Skeletal muscle tissue (tissue), 4 donors: ENCODE measurements around the gene KRT5. TPM values are rescaled to one million over a fixed set of nuclear protein-coding genes. Genes with fewer than 3 reads are reported as not detected.

Experiments used
- H3K27ac ChIP-seq: one replicate; pipeline ENCODE4 v1.7.0; 2013; ENCODE audit warnings: mild to moderate bottlenecking, low read depth, low read length, inconsistent platforms
- H3K27me3 ChIP-seq, 3 donors: one replicate each; pipeline ENCODE4 v1.7.0; 2013; ENCODE audit warnings: low read length in 3 of 3; ENCODE audit not compliant: control insufficient read depth in 3 of 3, insufficient read depth in 3 of 3
- H3K36me3 ChIP-seq, 3 donors: one replicate each; pipeline ENCODE4 v1.7.0; 2013; ENCODE audit warnings: low read length in 3 of 3; ENCODE audit not compliant: control insufficient read depth in 3 of 3, insufficient read depth in 3 of 3
- H3K4me1 ChIP-seq, 3 donors: one replicate each; pipeline ENCODE4 v1.7.0; 2013; ENCODE audit warnings: low read length in 3 of 3, mild to moderate bottlenecking in 3 of 3; ENCODE audit not compliant: control insufficient read depth in 3 of 3, insufficient read depth in 3 of 3
- H3K4me3 ChIP-seq, 3 donors: one replicate each; pipeline ENCODE4 v1.7.0; 2013; ENCODE audit warnings: low read length in 3 of 3
- H3K9ac ChIP-seq, 3 donors: one replicate each; pipeline ENCODE4 v1.7.0; 2013; ENCODE audit warnings: low read length in 3 of 3, mild to moderate bottlenecking in 3 of 3, moderate library complexity in 2 of 3, low read depth in 1 of 3
- H3K9me3 ChIP-seq, 3 donors: one replicate each; pipeline ENCODE4 v1.7.0; 2013; ENCODE audit warnings: low read length in 3 of 3; ENCODE audit not compliant: control insufficient read depth in 3 of 3
- total RNA-seq: library from RNA; depleted of rRNA; stranded (reverse); fragments of >200 nt; gene quantifications from one replicate; pipeline ENCODE4 v1.2.3, GENCODE V29; 2014
- donor health status: Osteomylitis.

Gene KRT5
- total RNA-seq, 1 donor from 2014 or later, result 1.6 TPM

DNA sequence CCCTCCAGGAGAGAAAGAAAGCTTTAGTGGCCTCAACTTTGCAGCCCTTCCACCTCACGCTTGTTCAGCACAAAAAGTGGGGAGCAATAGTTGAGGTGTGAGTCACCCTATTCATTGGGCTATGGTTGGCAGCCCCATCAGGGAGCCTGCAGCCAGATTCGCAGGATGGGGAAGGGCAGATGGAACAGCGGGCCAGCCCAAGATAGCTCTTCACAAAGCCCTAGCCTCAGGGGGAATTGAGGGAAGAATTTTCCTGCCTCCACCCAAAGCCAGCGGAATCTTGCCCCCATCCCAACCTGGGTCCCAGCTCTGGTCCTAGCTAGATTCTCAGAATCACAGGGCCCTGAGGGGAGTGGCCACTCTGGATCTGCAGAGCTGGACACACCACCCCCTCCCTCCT is 3.6 kb upstream of the KRT5 start:
- peaks cover 0 to 4% (median 2%) of the 10 kb centered on the region in 3 donors for H3K4me1 ChIP-seq
- H3K27ac ChIP-seq, result no peak overlapping the region
- H3K9ac ChIP-seq, result no peak overlapping the region
- H3K27me3 ChIP-seq, result peaks cover 3 to 16% (median 5%) of the 10 kb centered on the region in 3 donors
- H3K9me3 ChIP-seq, result no peaks in the 10 kb centered on the region
- H3K36me3 ChIP-seq, result no peaks in the 10 kb centered on the region
- H3K4me3 ChIP-seq, result no peak overlapping the region

DNA sequence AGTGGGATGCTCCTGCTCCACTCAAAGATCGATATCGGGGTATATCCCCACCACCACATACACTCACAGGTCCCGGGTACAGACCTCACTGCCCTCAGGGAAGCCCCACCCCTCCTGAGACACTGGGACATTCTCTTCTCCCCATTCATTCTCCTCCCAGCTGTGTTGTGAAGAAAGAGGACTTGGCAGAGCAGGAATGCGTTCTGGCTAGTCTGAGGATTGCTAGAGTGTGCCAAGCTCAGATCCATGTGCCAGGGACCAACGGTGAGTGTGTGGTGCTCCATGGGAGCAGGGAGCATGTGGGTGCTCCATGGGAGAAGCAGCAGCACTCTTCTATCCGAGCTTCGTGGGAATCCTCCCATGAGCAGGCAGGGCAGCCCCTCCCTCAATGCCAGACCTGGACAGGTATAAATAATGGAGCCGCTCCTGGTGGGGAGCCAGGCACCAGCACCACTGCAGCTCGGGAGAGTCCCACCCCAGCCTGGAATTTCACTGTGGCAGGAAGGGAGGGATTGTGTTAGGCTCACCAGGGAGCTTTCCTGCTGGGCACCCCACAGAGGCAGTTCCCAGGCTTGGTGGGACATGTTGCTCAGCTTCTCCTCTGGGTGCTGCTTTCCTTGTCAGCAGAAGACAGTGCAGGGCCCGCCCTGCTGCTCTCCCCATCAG is 2.3 kb upstream of the KRT5 start:
- Histone ChIP-seq H3K9ac (no peak overlapping the region), H3K4me1 (peaks cover 0 to 4% (median 2%) of the 10 kb centered on the region in 3 donors)

DNA sequence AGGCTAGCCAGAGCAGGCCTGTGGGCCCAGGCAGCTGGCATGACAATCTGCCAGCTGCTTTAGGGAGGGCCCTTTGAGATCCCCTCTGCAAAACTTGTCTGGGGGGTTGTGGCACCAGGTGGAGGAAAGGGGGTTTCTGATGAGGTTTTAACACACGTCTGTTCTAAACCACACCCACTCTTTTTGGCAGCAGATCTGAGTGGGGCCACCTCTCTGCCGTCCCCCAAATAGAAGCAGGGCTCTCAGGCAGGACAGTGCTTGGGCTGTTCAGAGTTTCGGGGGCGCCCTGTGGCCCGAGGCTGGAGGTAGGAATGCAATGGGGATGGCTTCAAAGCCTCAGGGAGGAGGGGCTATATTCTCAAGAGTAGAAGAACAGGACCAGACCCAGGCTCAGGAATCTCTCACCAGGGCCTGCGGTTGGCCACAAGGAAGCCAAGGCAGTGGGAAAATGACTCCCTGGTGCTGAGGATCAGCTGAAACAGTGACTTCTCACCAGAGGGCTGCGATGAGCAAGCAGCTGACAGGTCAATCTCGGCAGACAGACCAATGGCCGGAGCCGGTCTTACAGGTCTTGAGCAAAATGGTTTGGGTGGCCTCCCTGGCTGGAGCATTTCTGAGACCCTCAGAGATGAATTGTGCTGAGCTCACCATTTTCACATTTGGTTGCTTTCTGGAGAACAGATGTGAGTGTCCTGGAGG is 1.5 kb upstream of the KRT5 start:
- Histone ChIP-seq H3K9me3 (no peaks in the 10 kb centered on the region), H3K4me3 (no peak overlapping the region), H3K27me3 (peaks cover 3 to 14% (median 9%) of the 10 kb centered on the region in 3 donors), H3K4me1 (peaks cover 0 to 4% (median 2%) of the 10 kb centered on the region in 3 donors), H3K27ac (no peak overlapping the region), H3K9ac (no peak overlapping the region), H3K36me3 (no peaks in the 10 kb centered on the region)

More for the DNA sequence above, 2.3 kb upstream of the KRT5 start:
- Histone ChIP-seq H3K9me3 (no peaks in the 10 kb centered on the region), H3K36me3 (no peaks in the 10 kb centered on the region), H3K27ac (no peak overlapping the region), H3K27me3 (peaks cover 3 to 13% (median 7%) of the 10 kb centered on the region in 3 donors), H3K4me3 (no peak overlapping the region)

DNA sequence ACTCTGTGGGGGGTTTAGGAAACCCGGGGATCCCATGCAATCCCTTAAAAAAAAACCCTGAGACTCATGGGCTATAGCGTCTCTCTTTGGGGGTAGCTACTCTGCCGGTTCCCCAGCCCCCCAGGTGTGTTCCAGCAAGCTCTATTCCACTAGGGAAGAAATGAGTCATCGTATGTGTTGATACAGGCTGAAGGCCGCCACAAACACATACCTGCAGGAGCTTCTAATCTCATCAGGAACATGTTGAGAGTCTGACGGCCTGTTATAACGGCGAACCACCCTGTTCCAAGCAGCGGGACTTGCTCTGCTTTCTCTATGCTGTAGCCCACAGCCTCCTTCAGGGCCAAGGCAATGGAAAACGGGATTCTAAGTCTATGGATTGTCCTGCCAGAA is 977 bp upstream of the KRT5 start:
- no peak overlapping the region for H3K27ac ChIP-seq
- no peak overlapping the region for H3K4me3 ChIP-seq
- H3K27me3 ChIP-seq, result peaks cover 3 to 14% (median 8%) of the 10 kb centered on the region in 3 donors
- H3K9me3 ChIP-seq, result no peaks in the 10 kb centered on the region
- peaks cover 0 to 4% (median 2%) of the 10 kb centered on the region in 3 donors for H3K4me1 ChIP-seq
- no peaks in the 10 kb centered on the region for H3K36me3 ChIP-seq
- no peak overlapping the region for H3K9ac ChIP-seq

DNA sequence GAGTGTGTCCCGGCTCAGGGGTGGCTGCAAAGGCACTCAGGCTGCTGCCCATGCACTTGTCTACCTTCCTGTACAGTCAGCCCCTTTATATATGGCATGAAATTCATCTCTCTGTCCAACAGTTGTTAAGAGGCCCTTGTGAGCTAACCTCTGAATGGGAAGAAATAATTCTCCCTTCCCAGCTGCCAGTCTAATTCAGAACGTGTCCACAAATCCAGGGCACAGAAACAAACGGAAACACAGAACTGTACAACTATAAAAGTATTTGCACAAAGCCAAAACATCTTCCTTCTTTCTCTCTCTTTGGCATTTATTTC is 849 bp downstream of the KRT5 start:
- Histone ChIP-seq H3K27me3 (peaks cover 5 to 8% (median 5%) of the 10 kb centered on the region in 3 donors), H3K36me3 (no peaks in the 10 kb centered on the region), H3K4me3 (no peak overlapping the region), H3K9ac (no peak overlapping the region), H3K27ac (no peak overlapping the region), H3K9me3 (no peaks in the 10 kb centered on the region), H3K4me1 (peaks cover 0 to 4% (median 2%) of the 10 kb centered on the region in 3 donors)

DNA sequence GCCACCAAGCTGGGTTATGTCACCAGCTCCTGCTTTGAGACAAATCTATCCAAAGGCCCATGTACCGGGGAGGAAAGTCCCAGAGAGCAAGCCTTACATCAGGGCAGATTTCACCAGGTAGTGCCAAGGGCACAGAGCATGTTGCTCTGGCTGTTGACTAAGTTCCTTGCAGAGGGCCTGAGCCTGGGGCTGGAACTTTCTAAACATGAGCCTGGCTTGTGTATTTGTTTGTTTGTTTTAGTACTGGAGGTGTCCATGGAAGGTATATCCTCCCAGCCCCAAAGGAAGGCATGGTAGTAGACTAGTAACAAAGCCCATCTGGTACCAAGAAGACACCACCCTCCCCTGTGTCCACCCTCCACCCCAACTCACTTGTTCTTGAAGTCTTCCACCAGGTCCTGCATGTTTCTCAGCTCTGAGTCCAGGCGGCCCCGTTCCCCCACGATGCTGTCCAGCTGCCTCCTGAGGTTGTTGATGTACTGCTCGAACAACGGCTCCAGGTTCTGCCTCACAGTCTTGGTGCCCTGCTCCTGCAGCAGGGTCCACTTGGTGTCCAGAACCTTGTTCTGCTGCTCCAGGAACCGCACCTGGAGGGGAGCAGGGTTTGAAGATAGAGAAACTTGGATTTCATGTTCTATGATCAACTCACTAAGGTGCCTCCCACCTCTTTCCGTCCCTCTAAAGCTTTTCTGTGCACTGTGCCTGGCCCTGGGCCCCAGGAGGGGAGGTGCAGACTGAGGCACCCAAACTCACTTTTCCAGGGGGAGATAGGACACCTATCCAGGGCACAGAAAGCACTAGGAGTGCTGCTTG is 1.4 kb downstream of the KRT5 start:
- no peaks in the 10 kb centered on the region for H3K9me3 ChIP-seq
- H3K27ac ChIP-seq, result no peak overlapping the region
- no peaks in the 10 kb centered on the region for H3K36me3 ChIP-seq
- H3K9ac ChIP-seq, result no peak overlapping the region
- no peak overlapping the region for H3K4me3 ChIP-seq
- peaks cover 5 to 8% (median 5%) of the 10 kb centered on the region in 3 donors for H3K27me3 ChIP-seq
- H3K4me1 ChIP-seq, result peaks cover 0 to 4% (median 2%) of the 10 kb centered on the region in 3 donors

DNA sequence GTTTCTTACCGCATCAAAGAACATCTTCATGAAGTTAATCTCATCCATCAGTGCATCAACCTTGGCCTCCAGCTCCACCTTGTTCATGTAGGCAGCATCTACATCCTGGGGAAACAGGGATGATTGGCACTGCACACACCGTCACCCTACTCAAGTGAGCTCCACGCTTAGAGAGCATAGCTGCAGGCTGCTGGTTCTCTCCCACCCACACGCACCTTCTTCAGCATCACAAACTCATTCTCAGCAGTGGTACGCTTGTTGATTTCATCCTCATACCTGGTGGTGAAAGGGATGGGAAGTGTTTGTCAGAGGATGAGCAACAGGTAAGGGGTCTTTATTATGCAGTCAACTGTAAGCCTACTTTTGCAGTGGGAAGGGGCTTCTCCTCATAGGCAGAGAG is 2.3 kb downstream of the KRT5 start:
- no peaks in the 10 kb centered on the region for H3K36me3 ChIP-seq
- no peak overlapping the region for H3K4me3 ChIP-seq
- no peaks in the 10 kb centered on the region for H3K9me3 ChIP-seq
- peaks cover 5 to 8% (median 5%) of the 10 kb centered on the region in 3 donors for H3K27me3 ChIP-seq
- no peak overlapping the region for H3K9ac ChIP-seq
- H3K27ac ChIP-seq, result no peak overlapping the region
- peaks cover 0 to 4% (median 2%) of the 10 kb centered on the region in 3 donors for H3K4me1 ChIP-seq

DNA sequence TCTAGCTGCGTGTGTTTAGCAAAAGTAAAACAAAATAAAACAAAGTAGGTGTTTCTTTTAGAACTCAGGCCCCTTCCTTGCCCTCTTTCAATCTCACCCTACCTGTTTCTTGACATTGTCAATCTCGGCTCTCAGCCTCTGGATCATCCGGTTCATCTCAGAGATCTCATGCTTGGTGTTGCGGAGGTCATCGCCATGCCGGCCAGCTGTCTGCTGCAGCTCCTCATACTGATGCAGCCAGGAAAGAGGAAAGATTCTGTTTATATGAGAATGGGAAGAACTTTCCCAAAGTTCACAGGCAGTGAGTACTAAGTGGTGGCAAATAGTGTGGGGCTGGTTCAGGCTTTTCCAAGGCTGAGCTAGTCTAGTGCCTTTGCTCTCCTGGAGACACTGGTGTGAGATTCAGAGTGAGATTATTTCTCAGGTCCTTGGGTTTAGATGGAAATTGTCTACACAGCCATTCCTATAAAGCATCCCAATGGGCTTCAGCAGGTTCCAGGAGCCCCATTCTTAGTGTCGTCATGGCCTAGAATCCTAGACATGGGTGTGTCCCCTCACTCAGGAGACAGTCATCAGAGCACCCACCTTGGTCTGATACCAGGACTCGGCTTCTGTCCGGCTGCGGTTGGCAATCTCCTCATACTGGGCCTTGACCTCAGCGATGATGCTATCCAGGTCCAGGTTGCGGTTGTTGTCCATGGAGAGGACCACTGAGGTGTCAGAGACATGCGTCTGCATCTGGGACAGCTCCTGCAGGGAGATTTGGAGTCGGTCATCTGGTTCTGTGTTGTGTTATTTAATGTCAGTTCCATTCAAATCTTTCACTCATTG is 3.0 kb downstream of the KRT5 start:
- H3K4me3 ChIP-seq, result no peak overlapping the region
- no peak overlapping the region for H3K27ac ChIP-seq
- peaks cover 0 to 2% (median under 1%) of the 10 kb centered on the region in 3 donors for H3K4me1 ChIP-seq
- no peaks in the 10 kb centered on the region for H3K9me3 ChIP-seq
- no peaks in the 10 kb centered on the region for H3K36me3 ChIP-seq
- no peak overlapping the region for H3K9ac ChIP-seq
- H3K27me3 ChIP-seq, result peaks cover 5 to 8% (median 5%) of the 10 kb centered on the region in 3 donors

DNA sequence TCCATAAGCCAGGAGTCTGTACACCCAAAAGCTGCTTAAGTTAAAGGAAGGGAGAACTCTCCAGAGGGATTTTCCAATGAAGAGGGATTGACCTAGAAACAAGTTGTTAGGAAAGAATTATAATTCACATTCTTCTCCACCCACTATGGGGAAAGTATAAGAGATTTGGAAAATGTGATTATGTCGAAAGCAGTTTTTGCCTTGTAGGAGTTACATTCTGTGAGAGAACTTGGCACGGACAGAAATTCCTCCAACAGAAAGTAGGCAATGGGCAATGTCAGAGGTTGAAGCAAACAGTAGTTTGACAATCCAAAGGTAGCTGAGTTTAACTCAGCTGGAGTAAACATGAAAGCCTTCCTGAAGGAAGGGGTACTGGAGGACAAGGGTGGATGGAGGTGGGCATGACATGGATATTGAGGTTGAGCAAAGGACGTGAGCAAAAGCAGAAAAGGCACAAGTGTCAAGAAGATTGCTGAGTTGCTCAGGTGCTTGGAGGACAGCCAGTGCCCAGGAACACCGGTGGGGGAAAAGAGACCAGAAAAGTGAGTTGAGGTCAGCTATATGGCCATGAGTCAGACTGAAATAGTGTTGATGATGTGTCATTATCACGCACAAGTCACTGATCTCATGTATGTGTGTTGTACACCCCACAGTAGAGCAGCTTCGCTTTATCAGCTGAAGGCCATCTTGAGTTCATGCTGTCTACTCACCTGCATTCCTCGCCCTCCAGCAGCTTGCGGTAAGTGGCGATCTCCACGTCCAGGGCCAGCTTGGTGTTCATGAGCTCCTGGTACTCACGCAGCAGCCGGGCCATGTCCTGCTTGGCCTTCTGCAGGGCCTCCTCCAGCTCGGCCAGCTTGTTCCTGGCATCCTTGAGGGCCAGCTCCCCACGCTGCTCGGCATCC is 4.0 kb downstream of the KRT5 start:
- H3K27me3 ChIP-seq, result peaks cover 5 to 13% (median 8%) of the 10 kb centered on the region in 3 donors

More for the DNA sequence above, 4.0 kb downstream of the KRT5 start:
- no peaks in the 10 kb centered on the region for H3K36me3 ChIP-seq
- no peak overlapping the region for H3K4me3 ChIP-seq
- no peak overlapping the region for H3K27ac ChIP-seq
- peaks cover 0 to 3% (median 0%) of the 10 kb centered on the region in 3 donors for H3K9me3 ChIP-seq
- peaks cover 0 to under 1% (median 0%) of the 10 kb centered on the region in 3 donors for H3K4me1 ChIP-seq
- no peak overlapping the region for H3K9ac ChIP-seq
